HG02840 (cell line): ENCODE data around the gene LHX3.

Experiments
- ATAC-seq: cut with Tn5 transposase; IDR thresholded peaks from one replicate; pipeline ENCODE4 v1.9.1; 2021; ENCODE audit warnings: mild to moderate bottlenecking, moderate library complexity, moderate number of reproducible peaks; ENCODE audit not compliant: unreplicated experiment, low FRiP score

Gene LHX3

DNA sequence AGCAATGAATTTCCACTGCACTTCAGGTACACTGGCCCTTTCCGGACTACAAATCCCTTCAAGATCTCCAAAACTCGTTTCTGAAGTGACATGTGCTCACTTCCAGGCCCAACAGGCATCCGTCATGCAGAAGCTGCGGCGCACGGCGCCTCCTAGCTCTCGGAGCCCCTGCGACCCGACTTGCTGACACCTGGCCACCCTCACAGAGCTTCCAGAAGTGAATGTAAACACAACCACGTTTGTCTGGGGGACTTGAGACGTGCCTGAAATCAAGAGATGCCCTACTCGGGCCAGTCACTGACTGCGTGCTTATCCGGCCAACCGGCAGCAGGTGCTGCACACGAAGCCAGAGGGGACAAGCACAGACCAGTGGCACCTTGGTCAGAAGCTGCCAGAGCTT, 4.9 kb upstream of the LHX3 start:
- no peak for ATAC-seq

DNA sequence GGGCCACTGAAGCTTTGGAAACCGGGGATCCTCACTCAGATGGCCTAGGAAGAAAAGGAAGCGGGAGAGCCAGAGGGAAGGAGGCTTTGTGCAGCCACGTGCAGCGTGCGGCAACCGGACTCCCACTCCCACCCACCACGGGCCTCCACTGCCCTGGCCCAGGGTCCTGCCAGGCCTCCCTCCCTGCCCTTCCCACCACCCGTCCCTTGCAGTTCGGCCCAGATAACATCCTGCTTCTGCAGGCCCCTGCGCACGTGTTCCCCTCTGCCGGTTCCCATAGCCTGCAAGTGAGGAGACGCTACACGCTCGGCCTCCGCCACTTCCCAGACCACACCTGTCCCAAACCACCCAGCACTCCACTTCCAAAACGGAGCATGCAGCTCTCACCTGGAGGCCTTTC, 4.3 kb upstream of the LHX3 start:
- ATAC-seq = no peak

DNA sequence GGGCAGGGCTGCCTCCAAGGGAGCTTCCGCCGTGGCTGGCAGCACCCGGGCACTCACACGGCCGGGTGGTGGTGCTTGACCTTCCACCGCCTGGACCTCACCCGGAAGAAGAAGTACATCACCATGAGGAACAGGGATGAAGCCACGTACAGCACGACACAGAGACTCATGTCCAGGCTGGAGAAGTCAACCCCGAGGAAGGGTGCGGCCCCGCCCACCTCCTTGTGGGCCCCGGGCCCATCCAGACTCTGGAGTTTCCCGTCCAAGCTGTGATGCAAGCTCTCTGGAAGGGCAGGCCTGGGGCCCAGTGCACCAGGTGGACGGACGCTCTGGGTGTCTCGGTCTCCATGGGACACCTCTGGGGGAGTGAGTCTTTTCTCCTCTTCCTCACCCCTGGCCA, 3.7 kb upstream of the LHX3 start:
- ATAC-seq = no peak

DNA sequence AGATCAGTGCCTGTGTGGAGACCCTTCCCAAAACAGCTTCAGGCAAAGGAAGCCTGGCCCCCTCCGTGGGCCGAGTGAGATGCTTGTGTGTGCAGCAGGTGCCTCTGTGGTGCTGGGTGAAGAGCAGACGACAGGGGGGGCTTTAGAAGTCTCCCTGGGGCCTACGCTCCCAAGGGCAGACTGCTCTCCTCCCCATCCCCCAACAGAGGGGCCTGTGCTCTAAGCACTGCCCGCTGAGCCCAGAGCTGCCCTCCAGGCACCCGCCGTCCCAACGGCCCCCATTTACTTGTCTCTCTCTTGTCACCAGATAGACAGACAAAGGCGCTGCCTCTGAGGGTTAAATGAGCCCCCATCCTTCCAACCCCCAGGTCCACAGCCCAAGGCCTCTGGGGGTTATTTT, 2.7 kb upstream of the LHX3 start:
- ATAC-seq = no peak

GRCh38 chr9:136206602-136207275, 1.8 kb upstream of the LHX3 start:
- ATAC-seq = no peak

DNA sequence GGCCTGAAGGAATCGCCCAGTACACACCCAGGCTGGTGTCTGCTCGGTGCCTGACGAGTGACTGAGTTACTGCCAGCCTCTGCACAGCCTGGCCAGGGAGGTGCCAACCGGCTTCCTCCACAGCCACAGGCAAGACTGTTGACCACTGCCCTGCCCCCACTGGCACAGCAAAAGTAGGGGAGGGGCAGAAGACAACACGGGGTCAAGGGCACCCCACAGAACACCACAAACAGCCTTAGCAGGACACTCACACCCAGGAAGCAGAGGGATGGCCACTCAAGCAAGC, 722 bp upstream of the LHX3 start:
- ATAC-seq = no peak

DNA sequence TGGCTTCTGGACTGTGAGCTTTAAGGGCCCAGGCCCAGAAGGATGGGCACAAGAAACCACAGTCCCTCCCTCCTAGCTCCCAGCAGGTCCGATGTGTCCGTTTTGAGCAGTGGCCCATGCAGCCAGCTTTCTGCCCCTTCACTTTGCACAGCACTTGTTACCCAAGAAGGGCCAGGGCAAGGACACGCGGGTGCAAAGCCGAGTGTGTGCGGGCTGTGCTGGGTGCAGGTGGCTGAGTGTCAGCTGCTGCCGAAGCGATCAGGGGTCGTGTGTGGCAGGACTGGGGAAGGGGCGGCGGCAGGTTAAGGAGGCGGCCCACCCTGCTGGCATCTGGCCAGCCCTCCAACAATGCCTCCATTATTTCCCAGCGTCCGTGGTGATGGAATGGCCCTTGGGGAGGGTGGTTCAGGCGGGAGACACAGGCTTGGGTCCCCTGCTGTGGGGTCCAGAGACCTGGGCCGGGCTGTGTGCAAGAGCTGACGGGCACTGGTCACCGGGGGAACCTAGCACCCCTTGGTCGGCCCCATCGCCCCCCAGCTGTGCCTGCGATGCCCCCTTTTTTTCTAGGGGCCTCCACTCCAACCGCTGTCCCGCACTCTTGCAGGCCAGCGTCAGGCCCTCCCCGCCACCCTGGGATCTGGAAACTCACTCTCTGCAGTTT, 653 bp downstream of the LHX3 start:
- ATAC-seq = no peak

GRCh38 chr9:136203408-136204144, 1.4 kb downstream of the LHX3 start:
- ATAC-seq = no peak

DNA sequence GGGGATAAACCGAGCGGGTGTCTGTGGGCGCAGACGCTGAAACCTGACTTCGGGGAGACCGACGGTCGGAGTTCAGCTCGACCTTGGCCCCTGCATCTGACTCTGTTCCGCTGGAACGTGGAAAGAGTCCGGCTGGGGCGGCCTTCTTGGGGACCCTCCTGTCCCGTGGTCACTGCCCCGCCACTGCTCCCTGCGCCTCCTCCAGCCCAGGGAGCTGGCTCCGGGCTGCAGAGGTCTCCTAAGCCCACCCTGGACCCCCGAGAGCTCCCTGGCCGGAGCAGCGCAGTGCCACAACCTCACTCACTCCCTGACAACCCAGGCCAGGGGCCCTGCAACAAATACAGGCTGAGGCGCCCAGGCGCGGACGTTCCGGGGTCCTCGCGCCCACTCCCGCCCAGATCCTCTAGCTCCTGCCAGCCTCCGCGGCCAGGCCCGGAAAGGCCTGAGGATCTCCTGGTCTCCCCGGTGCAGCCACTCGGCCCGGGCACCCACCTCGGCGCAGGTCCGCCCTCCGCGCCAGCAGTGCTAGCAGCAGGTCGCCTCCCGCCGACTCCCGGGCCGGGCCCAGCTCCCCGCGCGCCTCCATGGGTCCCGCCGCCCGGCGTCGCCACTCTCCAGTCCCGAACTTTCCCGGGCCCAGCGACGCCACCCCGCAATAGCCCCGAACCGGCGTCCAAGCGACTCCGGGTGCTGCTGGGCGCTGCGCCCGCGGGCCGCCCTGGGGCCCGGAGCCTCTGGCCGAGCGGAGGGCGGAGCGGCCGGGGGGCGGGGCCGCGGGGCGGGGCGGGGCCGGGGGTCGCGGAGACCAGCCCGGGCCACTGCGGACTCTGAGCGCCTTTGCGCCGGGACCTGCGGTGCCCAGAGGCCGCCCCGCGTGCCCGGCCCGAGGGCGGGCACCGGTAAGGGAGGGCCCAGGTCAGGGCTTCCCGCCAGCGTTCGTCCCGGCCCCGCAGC, 2.2 kb downstream of the LHX3 start:
- ATAC-seq = no peak

GRCh38 chr9:136201609-136202453, 3.1 kb downstream of the LHX3 start:
- ATAC-seq = no peak

GRCh38 chr9:136201174-136201573, 3.8 kb downstream of the LHX3 start:
- no peak for ATAC-seq

DNA sequence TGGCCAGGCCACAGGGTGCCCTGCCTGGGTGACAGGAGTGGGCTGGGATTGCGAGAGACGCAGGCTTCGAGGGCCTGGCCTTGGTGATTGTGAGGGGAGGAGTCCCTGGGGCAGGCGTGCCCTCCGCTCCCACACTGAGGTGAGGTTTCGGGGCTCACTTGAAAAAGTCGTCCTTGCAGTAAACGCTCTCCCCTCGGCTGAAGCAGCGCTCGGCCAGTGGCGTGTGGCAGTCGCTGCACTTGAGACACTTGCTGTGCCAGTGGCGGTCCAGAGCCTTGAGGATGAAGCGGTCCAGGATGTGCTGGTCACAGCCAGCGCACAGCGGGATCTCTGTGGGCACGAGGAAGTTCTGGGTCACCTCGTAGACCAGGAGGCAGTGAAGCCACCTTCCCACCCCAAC, 4.5 kb downstream of the LHX3 start:
- no peak for ATAC-seq

DNA sequence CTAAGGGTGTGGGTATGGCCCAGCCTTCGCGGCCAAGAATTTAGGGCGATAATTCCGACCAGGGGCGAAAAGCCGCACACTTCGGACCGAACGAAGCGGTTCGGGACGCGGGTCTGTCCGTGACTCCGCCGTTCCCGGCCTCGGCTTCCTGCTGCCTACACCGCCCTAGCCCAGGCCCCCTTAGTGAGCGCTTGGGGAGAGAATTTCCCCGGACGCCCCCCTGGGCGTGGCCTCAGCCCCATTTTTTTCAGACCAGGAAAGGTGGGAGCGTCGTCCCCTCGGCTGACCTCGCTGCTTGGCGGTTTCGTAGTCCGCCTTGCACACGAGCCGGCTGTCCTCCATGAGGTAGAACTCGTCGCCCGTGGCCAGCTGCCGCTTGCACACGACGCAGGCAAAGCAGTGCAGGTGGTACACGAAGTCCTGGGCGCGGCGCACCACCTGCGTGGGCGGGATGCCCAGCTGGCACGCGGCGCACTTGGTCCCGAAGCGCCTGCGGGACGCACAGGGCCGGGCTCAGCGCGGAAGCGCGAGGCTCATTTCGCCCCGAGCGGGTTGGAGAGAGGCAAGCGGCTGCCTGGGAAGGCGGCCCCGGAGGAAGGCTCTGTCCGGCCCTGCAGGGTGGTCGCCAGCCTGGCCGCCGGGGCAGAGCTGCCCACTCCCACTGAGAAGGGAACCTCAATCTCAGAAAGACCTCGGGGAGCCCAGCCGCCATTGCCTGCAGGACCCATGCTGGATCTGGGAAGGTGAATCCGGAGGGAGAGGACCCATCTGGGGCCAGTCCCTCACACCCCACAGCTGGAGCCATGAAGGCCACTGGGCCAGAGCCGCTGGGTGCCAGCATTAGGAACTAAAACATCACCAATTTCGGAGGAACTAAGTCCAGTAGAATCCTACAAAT, 5.3 kb downstream of the LHX3 start:
- no peak for ATAC-seq

DNA sequence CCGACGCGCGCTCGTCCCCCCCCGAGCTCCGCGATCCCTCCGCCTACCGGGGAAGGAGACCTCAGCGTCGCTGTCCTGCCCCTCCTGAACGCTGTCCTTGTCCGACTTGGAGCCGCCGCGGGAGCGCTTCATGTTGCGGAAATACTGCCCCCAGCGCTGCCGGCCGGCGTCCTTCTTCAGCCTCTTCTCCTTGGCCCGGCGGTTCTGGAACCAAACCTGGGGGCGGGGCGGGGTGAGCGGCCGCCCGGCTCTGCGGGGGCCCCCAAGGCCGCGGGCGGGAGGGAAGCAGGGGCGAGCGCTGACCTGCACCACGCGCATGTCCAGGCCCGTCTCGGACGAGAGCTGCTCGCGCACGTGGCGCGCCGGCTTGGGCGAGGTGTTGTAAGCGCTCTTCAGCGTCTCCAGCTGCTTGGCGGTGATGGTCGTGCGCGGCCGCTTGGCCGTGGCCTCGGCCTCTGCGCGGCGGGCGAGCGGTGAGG, 6.3 kb downstream of the LHX3 start:
- no peak for ATAC-seq

GRCh38 chr9:136197930-136198604, 6.9 kb downstream of the LHX3 start:
- ATAC-seq = no peak

DNA sequence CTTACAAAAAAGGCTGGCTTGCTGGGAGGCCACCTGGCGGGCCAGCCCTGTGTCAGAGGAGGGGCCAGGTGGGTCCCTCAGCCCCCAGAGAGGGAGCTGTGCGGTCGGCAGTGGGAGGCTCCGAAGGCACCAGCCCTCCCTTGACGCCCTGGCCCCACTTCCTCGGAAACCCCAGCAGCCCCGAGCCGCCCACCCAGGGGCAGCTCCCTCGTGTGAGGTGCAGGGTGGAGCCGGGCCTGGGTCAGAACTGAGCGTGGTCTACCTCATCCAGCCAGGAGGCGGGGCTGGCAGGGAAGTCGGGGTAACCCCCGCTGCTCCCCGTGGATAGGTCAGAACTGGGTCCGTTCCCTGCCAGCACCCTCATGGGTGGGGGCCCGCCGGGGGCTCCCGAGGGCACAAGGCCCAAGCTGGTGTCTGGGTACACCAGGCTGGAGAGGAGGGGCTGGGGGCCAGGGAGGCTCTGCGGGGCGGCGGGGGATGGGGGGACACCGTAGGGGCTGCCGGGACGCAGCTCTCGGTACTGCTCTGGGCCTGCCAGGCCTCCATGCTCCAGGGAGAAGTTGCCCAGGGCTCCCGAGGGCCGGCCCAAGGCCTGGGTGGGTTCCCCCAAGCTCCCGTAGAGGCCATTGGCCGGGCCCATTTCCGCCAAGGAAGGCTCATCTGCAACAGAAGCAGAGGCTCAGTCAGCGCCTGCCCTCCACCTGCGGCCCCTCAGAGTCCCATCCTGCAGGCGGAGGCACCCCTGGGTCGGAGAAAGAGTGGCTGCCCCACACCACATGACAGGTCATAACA, 7.6 kb downstream of the LHX3 start:
- no peak for ATAC-seq

GRCh38 chr9:136196404-136197083, 8.4 kb downstream of the LHX3 start:
- no peak for ATAC-seq
